ENCODE data around the gene PCDHA10. TPM values are rescaled to one million over a fixed set of nuclear protein-coding genes. Genes with fewer than 3 reads are reported as not detected.
"Not testable (repeated sequence)": the region's sequence is repeated elsewhere in the genome, so short reads cannot be mapped to it uniquely, and the experiment has no call there.

PCDHA10 gene
- total RNA-seq, 1 donor from 2014 or later: not detected

DNA sequence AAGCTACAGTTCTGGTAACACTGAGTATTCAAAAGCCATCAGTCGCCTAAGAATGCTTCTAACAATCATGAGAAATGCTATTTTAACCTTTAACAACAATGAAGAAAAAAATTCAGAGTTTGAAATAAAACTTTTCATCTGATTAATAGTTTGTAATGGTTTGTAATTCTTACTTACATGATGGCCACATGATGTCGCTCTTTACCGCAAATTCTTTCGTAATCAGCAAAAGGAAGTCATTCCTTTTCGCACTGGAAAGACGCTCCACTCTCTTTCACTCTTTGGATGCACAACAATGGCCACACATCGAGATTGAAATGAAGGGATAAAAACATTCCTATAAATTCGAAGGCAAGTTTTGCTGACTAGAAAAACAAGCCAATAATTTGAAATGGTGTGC is 21.7 kb upstream of the PCDHA10 start, which contains the start of gene PCDHA7:
Gene PCDHA7, plus strand, starts transcription at position 277 of the 400 bp plus-strand sequence. Its CDS starts 115 bp downstream, at position 392.
- intact Hi-C loops (cut with micrococcal nuclease): no loop called here
- no peak for ATAC-seq (ENCODE audit: low read depth)
- TF ChIP-seq CTCF (IDR thresholded peaks at IDR 0.05): no peak
- Mint-ChIP-seq H3K4me3 (no peak within 1 kb of the TSS), H3K9me3 (peaks cover 4% of the 10 kb centered on the region), H3K27ac (no peak within 1 kb of the TSS), H3K36me3 (ENCODE audit: low read depth) (no peaks in the 10 kb centered on the region), H3K27me3 (peaks cover 14% of the 10 kb centered on the region), H3K4me1 (no peaks in the 10 kb centered on the region)
- ChIA-PET CTCF (no interaction called here), POLR2A (no interaction called here)
- no peak for DNase-seq

DNA sequence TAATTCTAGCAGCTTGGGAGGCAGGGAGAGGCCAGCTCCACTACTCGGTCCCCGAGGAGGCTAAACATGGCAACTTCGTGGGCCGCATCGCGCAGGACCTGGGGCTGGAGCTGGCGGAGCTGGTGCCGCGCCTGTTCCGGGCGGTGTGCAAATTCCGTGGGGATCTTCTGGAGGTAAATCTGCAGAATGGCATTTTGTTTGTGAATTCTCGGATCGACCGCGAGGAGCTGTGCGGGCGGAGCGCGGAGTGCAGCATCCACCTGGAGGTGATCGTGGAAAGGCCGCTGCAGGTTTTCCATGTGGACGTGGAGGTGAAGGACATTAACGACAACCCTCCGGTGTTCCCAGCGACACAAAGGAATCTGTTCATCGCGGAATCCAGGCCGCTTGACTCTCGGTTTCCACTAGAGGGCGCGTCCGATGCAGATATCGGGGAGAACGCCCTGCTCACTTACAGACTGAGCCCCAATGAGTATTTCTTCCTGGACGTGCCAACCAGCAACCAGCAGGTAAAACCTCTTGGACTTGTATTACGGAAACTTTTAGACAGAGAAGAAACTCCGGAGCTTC is 21.2 kb upstream of the PCDHA10 start:
- ATAC-seq (ENCODE audit: low read depth); H3K27ac Mint-ChIP-seq; H3K4me3 Mint-ChIP-seq; CTCF ChIA-PET; POLR2A ChIA-PET; H3K4me1 Mint-ChIP-seq; H3K9me3 Mint-ChIP-seq; intact Hi-C loops (cut with micrococcal nuclease); DNase-seq; H3K36me3 Mint-ChIP-seq (ENCODE audit: low read depth): not testable (repeated sequence)
- H3K27me3 Mint-ChIP-seq: peaks cover 14% of the 10 kb centered on the region

DNA sequence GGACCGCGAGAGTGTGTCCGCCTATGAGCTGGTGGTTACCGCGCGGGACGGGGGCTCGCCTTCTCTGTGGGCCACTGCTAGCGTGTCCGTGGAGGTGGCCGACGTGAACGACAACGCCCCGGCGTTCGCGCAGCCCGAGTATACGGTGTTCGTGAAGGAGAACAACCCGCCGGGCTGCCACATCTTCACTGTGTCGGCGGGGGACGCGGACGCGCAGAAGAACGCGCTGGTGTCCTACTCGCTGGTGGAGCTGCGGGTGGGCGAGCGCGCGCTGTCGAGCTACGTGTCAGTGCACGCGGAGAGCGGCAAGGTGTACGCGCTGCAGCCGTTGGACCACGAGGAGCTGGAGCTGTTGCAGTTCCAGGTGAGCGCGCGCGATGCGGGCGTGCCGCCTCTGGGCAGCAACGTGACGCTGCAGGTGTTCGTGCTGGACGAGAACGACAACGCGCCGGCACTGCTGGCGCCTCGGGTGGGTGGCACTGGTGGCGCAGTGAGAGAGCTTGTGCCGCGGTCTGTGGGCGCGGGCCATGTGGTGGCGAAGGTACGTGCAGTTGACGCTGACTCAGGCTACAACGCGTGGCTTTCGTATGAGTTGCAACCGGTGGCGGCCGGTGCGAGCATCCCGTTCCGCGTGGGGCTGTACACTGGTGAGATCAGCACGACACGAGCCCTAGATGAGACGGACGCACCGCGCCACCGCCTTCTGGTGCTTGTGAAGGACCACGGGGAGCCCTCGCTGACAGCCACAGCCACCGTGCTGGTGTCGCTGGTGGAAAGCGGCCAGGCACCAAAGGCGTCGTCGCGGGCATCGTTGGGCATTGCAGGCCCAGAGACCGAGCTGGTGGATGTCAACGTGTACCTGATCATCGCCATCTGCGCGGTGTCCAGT is 19.8 kb upstream of the PCDHA10 start:
- intact Hi-C loops (cut with micrococcal nuclease): no loop called here
- H3K36me3 Mint-ChIP-seq (ENCODE audit: low read depth): no peaks in the 10 kb centered on the region
- TF ChIP-seq CTCF (IDR thresholded peaks at IDR 0.05): no peak
- H3K27me3 Mint-ChIP-seq: peaks cover 16% of the 10 kb centered on the region
- ATAC-seq (ENCODE audit: low read depth) (no peak), DNase-seq (no peak)
- H3K9me3 Mint-ChIP-seq: peaks cover 4% of the 10 kb centered on the region
- ChIA-PET POLR2A (no interaction called here), CTCF (no interaction called here)
- no peaks in the 10 kb centered on the region for H3K4me1 Mint-ChIP-seq
- H3K4me3 Mint-ChIP-seq: no peak overlapping the region
- no peak overlapping the region for H3K27ac Mint-ChIP-seq

GRCh38 chr5:140840978-140841962 is 14.4 kb upstream of the PCDHA10 start, which contains the start of gene PCDHA8:
PCDHA8 (plus strand) TSS chr5:140841187; CDS start chr5:140841322, 135 bp downstream.
- Mint-ChIP-seq H3K4me3 (no peak within 1 kb of the TSS), H3K36me3 (ENCODE audit: low read depth) (no peaks in the 10 kb centered on the region), H3K27ac (no peak within 1 kb of the TSS), H3K4me1 (no peaks in the 10 kb centered on the region), H3K27me3 (peaks cover 2% of the 10 kb centered on the region), H3K9me3 (peaks cover 4% of the 10 kb centered on the region)
- TF ChIP-seq CTCF (IDR thresholded peaks at IDR 0.05): no peak
- DNase-seq (no peak), ATAC-seq (ENCODE audit: low read depth) (no peak)
- ChIA-PET POLR2A (no interaction called here), CTCF (interaction anchor here (1.1 kb wide), 1 partner anchor 18 kb away, joined by 4 read pairs; no protein-coding TSS in a partner anchor)
- intact Hi-C loops (cut with micrococcal nuclease): no loop called here

DNA sequence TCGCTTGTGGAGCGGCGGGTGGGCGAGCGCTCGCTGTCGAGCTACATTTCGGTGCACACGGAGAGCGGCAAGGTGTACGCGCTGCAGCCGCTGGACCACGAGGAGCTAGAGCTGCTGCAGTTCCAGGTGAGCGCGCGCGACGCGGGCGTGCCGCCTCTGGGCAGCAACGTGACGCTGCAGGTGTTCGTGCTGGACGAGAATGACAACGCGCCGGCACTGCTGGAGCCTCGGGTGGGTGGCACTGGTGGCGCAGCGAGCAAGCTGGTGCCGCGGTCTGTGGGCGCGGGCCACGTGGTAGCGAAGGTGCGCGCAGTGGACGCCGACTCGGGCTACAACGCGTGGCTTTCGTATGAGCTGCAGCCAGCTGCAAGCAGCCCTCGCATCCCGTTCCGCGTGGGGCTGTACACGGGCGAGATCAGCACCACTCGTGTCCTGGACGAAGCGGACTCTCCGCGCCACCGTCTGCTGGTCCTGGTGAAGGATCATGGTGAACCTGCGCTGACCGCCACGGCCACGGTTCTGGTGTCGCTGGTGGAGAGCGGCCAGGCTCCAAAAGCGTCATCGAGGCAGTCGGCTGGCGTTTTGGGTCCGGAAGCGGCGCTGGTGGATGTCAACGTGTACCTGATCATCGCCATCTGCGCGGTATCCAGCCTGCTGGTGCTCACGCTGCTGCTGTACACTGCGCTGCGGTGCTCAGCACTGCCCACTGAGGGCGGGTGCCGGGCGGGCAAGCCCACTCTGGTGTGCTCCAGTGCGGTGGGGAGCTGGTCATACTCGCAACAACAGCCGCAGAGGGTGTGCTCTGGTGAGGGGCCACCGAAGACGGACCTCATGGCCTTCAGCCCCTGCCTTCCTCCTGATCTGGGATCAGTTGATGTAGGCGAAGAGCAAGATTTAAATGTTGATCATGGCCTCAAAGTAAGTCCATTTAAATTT is 12.6 kb upstream of the PCDHA10 start:
- intact Hi-C loops (cut with micrococcal nuclease): no loop called here
- CTCF ChIA-PET: no interaction called here

More for the DNA sequence above, 12.6 kb upstream of the PCDHA10 start:
- ATAC-seq (ENCODE audit: low read depth) (no peak), DNase-seq (no peak)
- Mint-ChIP-seq H3K27me3 (peaks cover 2% of the 10 kb centered on the region), H3K27ac (no peak overlapping the region), H3K9me3 (peaks cover 4% of the 10 kb centered on the region), H3K4me1 (no peaks in the 10 kb centered on the region), H3K4me3 (no peak overlapping the region), H3K36me3 (ENCODE audit: low read depth) (no peaks in the 10 kb centered on the region)
- no peak for TF ChIP-seq CTCF (IDR thresholded peaks at IDR 0.05)
- POLR2A ChIA-PET: no interaction called here
